ENCODE data around the gene NOLC1.

DNA sequence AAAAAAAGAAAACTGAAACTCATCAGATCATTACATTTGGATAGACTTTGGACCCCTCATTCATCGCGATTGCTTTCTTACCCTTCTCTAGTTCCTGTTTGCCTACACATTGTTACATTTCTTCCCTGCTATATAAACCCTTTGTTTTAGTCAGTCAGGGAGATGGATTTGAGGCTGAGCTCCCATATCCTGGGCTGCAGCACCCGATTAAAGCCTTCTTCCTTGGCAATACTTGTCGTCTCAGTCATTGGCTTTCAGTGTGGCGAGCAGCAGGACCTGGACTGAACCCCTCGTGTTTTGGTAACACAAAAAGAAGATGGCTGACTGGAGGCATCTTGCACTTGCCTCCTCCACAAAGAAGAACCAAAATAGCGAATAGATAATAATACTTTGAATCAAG lies 39.8 kb downstream of the NOLC1 start:
- TF ChIP-seq, protein P1, sequence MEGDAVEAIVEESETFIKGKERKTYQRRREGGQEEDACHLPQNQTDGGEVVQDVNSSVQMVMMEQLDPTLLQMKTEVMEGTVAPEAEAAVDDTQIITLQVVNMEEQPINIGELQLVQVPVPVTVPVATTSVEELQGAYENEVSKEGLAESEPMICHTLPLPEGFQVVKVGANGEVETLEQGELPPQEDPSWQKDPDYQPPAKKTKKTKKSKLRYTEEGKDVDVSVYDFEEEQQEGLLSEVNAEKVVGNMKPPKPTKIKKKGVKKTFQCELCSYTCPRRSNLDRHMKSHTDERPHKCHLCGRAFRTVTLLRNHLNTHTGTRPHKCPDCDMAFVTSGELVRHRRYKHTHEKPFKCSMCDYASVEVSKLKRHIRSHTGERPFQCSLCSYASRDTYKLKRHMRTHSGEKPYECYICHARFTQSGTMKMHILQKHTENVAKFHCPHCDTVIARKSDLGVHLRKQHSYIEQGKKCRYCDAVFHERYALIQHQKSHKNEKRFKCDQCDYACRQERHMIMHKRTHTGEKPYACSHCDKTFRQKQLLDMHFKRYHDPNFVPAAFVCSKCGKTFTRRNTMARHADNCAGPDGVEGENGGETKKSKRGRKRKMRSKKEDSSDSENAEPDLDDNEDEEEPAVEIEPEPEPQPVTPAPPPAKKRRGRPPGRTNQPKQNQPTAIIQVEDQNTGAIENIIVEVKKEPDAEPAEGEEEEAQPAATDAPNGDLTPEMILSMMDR (IDR thresholded peaks at IDR 0.05), result no peak
- no peak for TF ChIP-seq POLR2A (IDR thresholded peaks at IDR 0.05)
